Raji (cell line): ENCODE measurements around the gene FAM83G.

Source experiments
- POLR2A ChIP-seq: IDR thresholded peaks from 2 replicates; pipeline ENCODE4 v1.6.1; 2011; ENCODE audit warnings: low read depth, low read length, control low read depth; ENCODE audit not compliant: insufficient read depth

The FAM83G gene

DNA sequence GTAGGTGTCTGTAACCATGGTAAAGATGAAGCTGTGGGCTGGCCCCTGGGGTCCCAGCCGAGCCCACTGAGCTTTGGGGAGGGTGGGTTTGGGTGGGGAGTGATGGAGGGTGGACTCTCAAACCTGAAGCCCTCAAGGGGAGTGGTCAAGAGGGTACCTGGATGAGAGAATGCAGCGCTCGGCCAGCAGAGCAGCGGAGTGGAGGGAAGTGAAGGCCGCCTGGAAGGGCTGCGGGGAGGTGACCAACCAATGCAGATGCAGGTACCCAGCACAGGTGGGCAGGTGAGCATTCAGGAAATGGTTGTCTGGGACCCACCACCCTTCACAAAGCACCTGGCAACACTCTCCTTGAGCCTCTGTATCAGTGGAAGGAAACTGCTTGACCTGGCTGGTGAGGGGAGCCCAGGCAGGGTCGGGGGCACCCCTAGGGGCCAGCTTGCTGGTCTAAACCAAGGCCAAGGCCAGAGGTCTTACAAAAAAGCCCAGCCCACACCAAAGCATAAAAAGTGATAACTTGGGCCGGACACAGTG lies 56.0 kb downstream of the FAM83G start:
- no peak for TF ChIP-seq POLR2A

DNA sequence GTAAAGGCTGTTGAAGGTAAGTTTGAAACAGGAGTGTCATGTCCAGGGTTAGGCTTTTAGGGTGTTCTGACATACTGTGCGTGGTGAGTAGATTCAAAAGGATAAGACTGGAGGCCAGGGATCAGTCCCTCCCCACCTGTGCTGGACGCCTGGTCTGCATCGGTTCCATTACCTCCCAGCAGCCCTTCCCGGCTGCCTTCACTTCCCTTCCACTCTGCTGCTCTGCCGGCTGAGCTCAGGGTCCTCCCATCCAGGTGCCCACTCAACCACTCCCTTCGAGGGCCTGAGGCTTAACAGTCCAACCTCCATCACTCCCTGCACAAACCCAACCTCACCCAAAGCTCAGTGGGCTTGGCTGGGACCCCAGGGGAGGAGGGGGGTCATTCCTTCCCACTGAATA lies 56.7 kb downstream of the FAM83G start:
- no peak for TF ChIP-seq POLR2A

DNA sequence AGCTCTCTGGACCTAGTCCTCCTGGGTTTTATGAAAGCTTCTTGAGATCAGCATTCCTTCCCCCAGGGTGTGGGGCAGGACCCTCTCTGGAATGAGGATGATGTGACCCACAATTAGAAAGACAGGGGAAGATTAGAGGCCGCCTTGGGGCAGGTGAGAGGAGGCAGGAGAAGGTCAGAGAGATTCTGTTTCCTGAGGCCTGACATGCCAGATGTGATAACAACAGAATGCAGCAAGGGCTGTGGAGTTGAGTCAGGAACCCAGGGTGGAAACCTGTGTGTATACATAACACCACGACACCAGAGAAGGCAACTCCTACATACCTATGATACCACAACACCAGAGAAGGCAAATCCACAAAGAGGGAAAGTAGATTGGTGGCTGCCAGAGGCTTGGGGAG lies 58.0 kb downstream of the FAM83G start:
- no peak for TF ChIP-seq POLR2A

DNA sequence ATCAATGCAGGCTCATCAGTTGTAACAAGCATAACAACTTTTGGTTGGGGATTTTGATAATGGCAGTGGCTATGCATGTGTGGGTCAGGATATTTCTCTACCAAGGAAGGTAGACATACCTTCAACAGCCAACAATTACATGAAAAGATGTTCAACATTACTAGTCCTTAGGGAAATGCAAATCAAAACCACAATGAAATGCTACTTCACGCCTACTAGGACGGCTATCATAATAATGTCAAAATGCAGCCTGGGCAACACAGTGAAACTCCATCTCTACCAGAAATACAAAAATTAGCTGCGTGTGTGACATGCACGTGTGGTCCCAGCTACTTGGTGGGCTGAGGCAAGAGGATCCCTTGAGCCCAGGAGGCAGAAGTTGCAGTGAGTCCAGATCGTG lies 59.9 kb downstream of the FAM83G start:
- no peak for TF ChIP-seq POLR2A

DNA sequence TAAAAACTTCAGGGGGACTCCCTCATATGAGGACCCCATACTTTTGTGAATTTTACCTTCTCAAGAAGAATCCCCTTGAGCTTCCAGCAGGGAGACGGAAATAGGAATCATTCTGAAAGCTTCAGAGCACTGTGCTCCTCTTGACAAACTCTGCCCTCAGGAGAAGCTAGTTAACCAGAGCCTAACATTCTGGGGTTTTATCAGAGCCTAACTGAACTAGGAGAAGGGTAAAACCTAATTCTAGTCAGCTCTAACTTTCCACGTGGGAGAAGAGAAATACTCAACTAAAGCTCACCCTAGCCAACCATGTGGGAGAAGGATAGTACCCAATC lies 65.9 kb downstream of the FAM83G start:
- TF ChIP-seq POLR2A = no peak

DNA sequence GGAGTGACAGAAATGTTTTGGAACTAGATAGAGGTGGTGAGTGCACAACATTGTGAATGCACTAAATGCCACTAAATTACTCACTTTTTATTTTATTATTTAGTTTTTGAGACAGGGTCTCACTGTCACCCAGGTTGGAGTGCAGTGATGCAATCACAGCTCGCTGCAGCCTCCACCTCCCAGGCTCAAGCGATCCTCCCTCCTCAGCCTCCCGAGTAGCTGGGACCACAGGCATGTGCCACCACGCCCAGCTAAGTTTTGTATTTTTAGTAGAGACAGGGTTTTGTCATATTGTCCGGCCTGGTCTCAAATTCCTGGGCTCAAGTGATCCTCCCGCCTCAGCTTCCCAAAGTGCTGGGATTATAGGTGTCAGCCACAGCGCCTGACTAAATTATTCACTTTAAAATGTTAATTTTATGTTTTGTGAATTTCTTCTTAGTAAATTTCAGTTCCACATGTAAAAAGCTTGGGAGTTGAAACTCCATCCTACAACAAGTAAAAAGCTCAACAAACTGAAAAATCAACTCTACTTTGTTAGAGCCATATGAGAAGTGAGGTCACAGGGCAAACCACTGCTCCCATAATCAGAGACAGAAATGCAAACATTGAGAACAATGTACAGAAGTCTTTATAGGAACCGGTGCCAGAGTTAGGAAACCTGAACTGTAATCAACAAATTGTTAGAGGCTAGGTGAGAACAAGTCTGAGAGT lies 66.4 kb downstream of the FAM83G start:
- no peak for TF ChIP-seq POLR2A

DNA sequence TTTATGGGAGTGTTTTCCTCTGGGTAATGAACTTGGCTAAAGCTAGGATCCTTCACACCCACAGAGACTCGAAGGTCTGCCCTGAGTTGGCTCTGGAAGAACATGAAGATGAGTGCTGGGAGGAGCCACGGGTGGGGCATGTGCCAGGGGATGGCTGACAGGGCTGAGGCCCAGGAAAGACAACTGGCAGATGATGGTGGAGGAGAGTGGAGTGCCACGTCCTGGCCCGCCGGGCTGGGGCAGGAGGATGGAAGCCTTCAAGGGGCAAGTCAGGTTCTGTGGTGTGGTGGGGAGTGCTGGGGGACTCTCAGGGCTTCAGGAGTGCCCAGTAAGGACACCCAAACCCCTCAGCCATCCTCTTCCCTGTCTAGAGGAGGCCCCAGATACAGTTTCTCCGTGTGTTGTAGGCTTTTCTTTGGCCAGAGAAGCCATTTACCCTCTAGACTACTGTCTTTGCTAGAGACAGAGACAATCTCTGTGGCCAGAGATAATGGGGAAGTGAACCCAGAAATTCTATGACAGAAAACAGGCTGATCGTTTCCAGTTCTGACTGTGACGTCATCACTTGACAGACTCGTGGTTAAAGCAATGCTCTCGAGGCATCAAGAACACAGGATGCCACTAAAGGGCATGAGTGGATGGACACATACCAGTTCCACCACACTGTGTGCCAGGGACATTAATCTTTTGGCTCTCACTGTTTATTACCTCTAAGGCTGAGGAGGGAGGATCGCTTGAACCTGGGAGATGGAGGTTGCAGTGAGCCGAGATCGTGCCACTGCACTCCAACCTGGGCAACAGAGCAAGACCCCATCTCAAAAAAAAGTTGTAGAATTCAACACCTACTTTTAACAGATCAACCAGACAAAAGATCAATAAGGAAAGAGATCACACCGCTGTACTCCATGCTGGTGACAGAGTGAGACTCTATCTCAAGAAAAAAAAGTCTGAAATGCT lies 71.2 kb downstream of the FAM83G start:
- TF ChIP-seq POLR2A = no peak

DNA sequence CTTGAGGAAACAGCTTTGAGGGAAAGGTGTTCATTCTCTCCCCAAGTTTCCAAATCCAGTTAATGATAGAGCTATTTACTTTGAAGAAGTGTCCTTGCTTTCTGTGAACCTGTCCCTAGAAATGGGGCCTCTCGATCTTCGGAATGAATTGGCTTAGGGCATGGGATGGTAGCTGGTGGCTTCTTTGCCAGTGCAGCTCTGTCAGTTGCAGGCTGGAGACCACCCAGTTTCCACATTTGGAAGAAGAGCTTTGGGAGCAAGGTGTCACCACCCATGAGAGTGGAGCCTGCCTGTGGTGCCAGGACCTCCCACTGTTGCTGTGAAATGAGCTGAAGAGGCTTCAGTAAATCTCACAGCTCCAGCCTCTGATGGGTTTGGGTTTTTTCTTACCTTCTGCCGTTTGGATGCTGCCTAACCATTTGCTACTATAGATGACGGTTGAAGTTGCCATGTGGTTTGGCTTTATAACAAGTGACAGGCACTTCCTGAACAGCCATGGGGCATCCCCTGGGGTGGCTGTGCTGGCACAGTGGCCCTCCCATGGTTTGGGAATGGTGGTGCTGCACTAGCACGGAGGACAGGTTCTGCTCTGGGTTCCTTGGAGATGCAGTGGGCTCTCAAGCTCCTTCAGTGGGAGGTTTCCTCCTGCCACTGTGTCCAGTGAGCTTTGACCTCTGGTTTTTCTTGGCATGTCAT lies 72.1 kb downstream of the FAM83G start:
- TF ChIP-seq POLR2A = no peak

DNA sequence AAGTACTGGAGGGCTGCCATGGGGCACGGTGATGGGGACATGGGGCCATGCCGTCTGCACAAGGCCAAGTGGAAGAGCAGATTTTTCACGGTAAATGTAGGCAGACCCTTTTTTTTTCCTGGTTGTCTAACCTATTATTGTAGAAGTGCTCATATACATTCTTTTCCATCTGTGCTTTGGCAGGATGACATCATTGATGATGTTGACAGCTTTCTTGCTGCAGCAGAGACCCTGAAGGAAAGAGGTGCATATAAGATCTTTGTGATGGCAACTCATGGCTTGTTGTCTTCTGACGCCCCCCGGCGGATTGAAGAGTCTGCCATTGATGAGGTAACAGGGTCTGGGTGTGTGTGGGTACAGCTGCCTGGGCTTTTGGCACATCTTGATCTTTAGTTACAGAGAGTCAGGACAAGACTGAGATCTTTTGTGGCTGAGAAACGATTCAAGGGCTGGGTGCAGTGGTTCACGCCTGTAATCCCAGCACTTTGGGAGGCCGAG lies 75.9 kb downstream of the FAM83G start:
- TF ChIP-seq POLR2A = no peak

DNA sequence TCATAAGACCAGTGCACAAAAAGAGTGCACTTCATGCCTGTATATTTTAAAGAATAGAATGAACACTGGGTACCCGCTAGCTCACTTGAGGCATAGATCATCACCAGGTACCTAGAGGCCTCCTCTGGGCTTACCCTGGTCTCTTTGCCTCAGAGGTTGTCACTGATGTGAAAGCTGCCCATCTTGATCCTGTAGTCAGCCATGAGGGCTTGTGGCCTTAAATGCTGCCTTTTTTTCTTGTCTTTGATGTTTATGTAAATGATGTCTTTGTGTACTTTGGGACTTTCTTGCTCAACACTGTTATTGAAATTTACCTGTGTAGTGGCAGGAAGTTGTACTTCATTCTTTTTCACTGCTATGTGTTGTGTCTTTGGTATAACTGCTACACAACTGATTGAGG lies 79.4 kb downstream of the FAM83G start:
- TF ChIP-seq POLR2A = no peak

DNA sequence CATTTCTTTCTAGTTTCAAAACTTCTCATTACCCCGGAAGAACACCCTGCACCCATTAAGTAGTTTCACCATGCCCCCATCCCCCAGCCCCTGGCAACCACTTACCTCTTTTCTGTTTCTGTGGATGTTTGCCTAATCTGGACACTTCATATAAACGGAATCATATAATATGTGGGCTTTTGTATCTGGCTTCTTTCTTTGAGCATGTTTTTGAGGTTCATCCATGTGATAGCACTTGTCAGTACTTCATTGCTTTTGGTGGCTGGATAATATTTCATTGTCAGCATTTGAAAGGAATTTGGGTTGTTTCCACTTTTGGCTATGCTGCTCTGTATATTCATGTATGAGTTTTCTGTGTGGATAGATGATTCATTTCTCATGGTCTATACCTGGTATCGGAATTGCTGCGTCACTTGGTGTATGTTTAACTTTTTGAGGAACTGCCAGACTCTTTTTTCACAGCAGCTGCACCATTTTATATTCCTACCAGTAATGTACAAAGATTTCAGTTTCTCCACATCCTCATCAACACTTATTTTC lies 82.6 kb downstream of the FAM83G start:
- no peak for TF ChIP-seq POLR2A

DNA sequence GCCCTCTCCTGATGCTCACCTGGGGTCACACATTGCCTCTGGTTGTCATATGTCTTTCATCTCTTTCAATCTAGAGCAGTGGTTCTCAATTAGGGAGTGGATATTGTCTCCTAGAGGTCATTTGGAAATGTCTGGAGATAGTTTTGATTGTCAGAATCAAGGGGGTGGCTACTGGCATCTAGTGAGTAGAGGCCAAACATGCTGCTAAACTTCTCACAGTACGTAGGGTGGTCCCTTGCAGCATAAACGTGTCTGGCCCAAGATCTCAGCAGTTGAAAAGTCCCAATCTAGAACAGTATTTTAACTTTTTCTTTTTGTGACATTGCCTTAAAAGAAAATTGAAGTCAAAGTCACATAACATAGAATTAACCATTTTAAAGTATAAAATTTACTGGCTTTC lies 83.1 kb downstream of the FAM83G start:
- TF ChIP-seq POLR2A = no peak

DNA sequence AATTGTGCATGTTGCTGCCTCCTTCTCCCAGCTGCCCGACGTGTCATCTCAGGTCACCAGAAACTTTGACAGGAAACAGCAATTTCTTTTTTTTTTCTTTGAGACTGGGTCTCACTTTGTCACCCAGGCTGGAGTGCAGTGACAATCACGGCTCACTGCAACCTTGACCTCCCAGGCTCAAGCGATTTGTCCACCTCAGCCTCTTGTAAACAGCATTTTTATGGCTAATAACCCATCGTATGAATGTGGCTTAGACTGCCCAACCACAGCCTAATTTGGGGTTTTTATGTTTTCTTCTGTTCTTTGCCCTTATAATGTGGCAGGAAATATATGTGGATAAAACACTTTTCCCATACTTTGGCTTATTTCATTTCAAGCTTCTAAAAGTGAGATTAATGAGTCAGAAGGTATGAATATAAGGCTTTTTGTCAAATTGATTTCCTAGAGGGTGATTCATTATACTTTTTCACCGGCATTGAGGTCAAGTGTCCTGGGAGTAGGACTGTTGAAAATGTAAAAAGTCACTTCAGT lies 83.6 kb downstream of the FAM83G start:
- peak; percentile 42; the same call in 1 of the 2 replicates for TF ChIP-seq POLR2A

DNA sequence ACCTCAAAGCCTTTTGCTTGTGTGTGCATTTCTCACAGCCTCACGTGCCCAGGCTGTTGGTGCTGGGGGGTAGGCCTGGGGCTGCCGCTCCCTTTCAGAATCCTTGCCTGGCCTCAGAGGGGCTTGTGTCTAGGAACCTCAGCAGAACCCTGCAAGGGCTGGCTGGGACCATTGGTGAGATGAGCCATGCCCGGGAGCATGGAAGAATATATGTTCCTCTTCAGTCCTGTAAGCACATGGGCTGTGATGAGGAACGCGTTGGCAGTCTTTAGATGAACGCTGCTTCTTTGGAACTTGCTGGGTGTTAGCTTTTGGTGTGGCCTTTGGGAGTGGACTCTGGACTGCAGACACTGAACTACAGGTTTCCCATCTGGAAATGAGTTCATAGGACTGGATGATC lies 84.6 kb downstream of the FAM83G start:
- TF ChIP-seq POLR2A = no peak
